PC-3 (cell line): ENCODE data around the gene DLG2. TPM values are rescaled to one million over a fixed set of nuclear protein-coding genes. Genes with fewer than 3 reads are reported as not detected.
A peak's percentile ranks its signal among the peaks of the same experiment; 100 is the strongest.
"Not testable (repeated sequence)": the region's sequence is repeated elsewhere in the genome, so short reads cannot be mapped to it uniquely, and the experiment has no call there.

ENCODE experiments used
- ATAC-seq: fragments of 200-7000 bp; cut with Tn5 transposase; 2 replicates; pipeline ENCODE4 v1.9.1; 2020; ENCODE audit warnings: mild to moderate bottlenecking, moderate library complexity
- BruUV-seq: library from RNA; stranded (reverse); fragments of 400-500 nt; replicated peaks from 2 replicates; lab custom pipeline; 2021; lab: Mats Ljungman, UMichigan
- CTCF ChIA-PET: fragments of 300-600 bp; sonication (Branson Sonifier 250); formaldehyde crosslinking; loops from one replicate; lab custom pipeline; 2022; ENCODE audit warnings: antibody characterized with exemption; lab: Charles Lee
- POLR2A ChIA-PET: fragments of 300-600 bp; sonication (Branson Sonifier 250); formaldehyde crosslinking; loops from one replicate; lab custom pipeline; 2022; ENCODE audit warnings: antibody characterized with exemption; ENCODE audit not compliant: unreplicated experiment; lab: Charles Lee
- DNase-seq: peaks from one replicate; pipeline ENCODE4 v3.0.0-alpha.2; 2015
- H2AFZ ChIP-seq: fragments of 300-600 bp; sonication (generic); 2 replicates; pipeline ENCODE4 v1.6.0; 2016; ENCODE audit warnings: antibody characterized with exemption, low read length
- H3F3A ChIP-seq: fragments of 300-600 bp; sonication (generic); one replicate; pipeline ENCODE4 v1.6.0; 2017; ENCODE audit warnings: antibody characterized with exemption, low read length, control low read depth, mild to moderate bottlenecking; ENCODE audit not compliant: unreplicated experiment
- H3K27ac ChIP-seq: fragments of 300-600 bp; sonication (generic); 2 replicates; pipeline ENCODE4 v1.5.1; 2016; ENCODE audit warnings: mild to moderate bottlenecking, low read length
- H3K27me3 ChIP-seq: fragments of 300-600 bp; sonication (generic); 2 replicates; pipeline ENCODE4 v1.6.1; 2016; ENCODE audit warnings: low read length, mixed read lengths
- H3K36me3 ChIP-seq: fragments of 300-600 bp; sonication (generic); 2 replicates; pipeline ENCODE4 v1.6.1; 2016; ENCODE audit warnings: low read depth, mixed run types, low read length, mixed read lengths
- H3K4me1 ChIP-seq: fragments of 300-600 bp; sonication (generic); 2 replicates; pipeline ENCODE4 v1.5.1; 2016; ENCODE audit warnings: low read length; ENCODE audit not compliant: insufficient read depth
- H3K4me2 ChIP-seq: fragments of 300-600 bp; sonication (generic); 2 replicates; pipeline ENCODE4 v1.6.0; 2016; ENCODE audit warnings: low read length
- H3K4me3 ChIP-seq: fragments of 300-600 bp; sonication (generic); 2 replicates; pipeline ENCODE4 v1.5.1; 2016; ENCODE audit warnings: mild to moderate bottlenecking, low read length, mixed read lengths
- H3K79me2 ChIP-seq: fragments of 300-600 bp; sonication (generic); 2 replicates; pipeline ENCODE4 v1.6.1; 2017; ENCODE audit warnings: low read length, mixed read lengths
- H3K9ac ChIP-seq: fragments of 300-600 bp; sonication (generic); 2 replicates; pipeline ENCODE4 v1.6.0; 2016; ENCODE audit warnings: mild to moderate bottlenecking, low read length
- H3K9me2 ChIP-seq: fragments of 300-600 bp; sonication (generic); replicated peaks from 2 replicates; pipeline ENCODE4 v1.6.1; 2016; ENCODE audit warnings: mixed run types, low read length, mixed read lengths
- H3K9me3 ChIP-seq: fragments of 300-600 bp; sonication (generic); 2 replicates; pipeline ENCODE4 v1.6.1; 2016; ENCODE audit warnings: low read length, mixed read lengths
- H4K20me1 ChIP-seq: fragments of 300-600 bp; sonication (generic); 2 replicates; pipeline ENCODE4 v1.6.1; 2016; ENCODE audit warnings: low read length, mixed read lengths
- CTCF ChIP-seq: fragments of 300-600 bp; sonication (generic); conservative IDR thresholded peaks from 2 replicates; pipeline ENCODE4 v1.5.1; 2017; ENCODE audit warnings: antibody characterized with exemption, low read depth, mild to moderate bottlenecking, low read length
- EZH2 ChIP-seq: fragments of 300-600 bp; sonication (generic); IDR thresholded peaks from one replicate; pipeline ENCODE4 v1.6.1; 2017; ENCODE audit warnings: antibody characterized with exemption, mild to moderate bottlenecking, low read length; ENCODE audit not compliant: unreplicated experiment
- EZH2phosphoT487 ChIP-seq: fragments of 300-600 bp; sonication (generic); IDR thresholded peaks from 2 replicates; pipeline ENCODE4 v1.6.1; 2018; ENCODE audit warnings: mild to moderate bottlenecking, antibody characterized with exemption, low read length, borderline replicate concordance
- intact Hi-C: fragments of 100-400 bp; cut with micrococcal nuclease; formaldehyde crosslinking; loops from 2 replicates; pipeline ENCODE4 v1.9.0; 2023
- total RNA-seq: library from RNA; depleted of rRNA; stranded (reverse); fragments of >200 nt; gene quantifications from 2 replicates; pipeline ENCODE4 v1.2.3, GENCODE V29; 2014

Gene DLG2
- total RNA-seq, 1 experiment from 2014 or later = 0.58 TPM

GRCh38 chr11:85406316-85406715 lies 220.8 kb downstream of the DLG2 start:
- H3K4me2 ChIP-seq = no peak overlapping the region
- intact Hi-C loops = no loop called here
- DNase-seq = no peak
- no peak overlapping the region for H3K4me3 ChIP-seq
- no peaks in the 10 kb centered on the region for H4K20me1 ChIP-seq
- ChIA-PET POLR2A (no interaction called here), CTCF (no interaction called here)
- no peak overlapping the region for H2AFZ ChIP-seq
- H3K36me3 ChIP-seq = no peaks in the 10 kb centered on the region
- H3K9me3 ChIP-seq = no peaks in the 10 kb centered on the region
- no peaks in the 10 kb centered on the region for H3K79me2 ChIP-seq
- H3K9me2 ChIP-seq = no peaks in the 10 kb centered on the region
- H3F3A ChIP-seq = no peaks in the 10 kb centered on the region
- no peaks in the 10 kb centered on the region for H3K27me3 ChIP-seq
- H3K27ac ChIP-seq = no peak overlapping the region
- ATAC-seq = no peak
- no peak overlapping the region for H3K9ac ChIP-seq
- no peaks in the 10 kb centered on the region for H3K4me1 ChIP-seq
- no TSS peak for BruUV-seq
- TF ChIP-seq CTCF = no peak
- no peak for TF ChIP-seq EZH2
- TF ChIP-seq EZH2phosphoT487 = no peak

- H4K20me1 ChIP-seq, H3K79me2 ChIP-seq, H3K9ac ChIP-seq, BruUV-seq, intact Hi-C loops, POLR2A ChIA-PET, H3K27me3 ChIP-seq, H3K9me3 ChIP-seq, H3K4me1 ChIP-seq, H3K27ac ChIP-seq, H3K9me2 ChIP-seq, H3F3A ChIP-seq, H3K4me3 ChIP-seq, H3K36me3 ChIP-seq: not testable (repeated sequence)
- H3K4me2 ChIP-seq = peak overlapping the region; percentile 17; the same call in 1 of the 2 replicates
- peak; percentile 41 for DNase-seq
- CTCF ChIA-PET = interaction anchor here (0.6 kb wide), 1 partner anchor 12 kb away, joined by 3 read pairs; no protein-coding TSS in a partner anchor
- H2AFZ ChIP-seq = peak overlapping the region; percentile 40; the same call in 1 of the 2 replicates
- peak; percentile 51 for ATAC-seq
Measured at GRCh38 chr11:85395515-85396055, 231.6 kb downstream of the DLG2 start.

GRCh38 chr11:85394283-85394682 lies 232.9 kb downstream of the DLG2 start:
- TF ChIP-seq EZH2phosphoT487 (no peak), EZH2 (no peak), CTCF (no peak)
- H2AFZ ChIP-seq = no peak overlapping the region
- H3F3A ChIP-seq = no peaks in the 10 kb centered on the region
- no peak overlapping the region for H3K27ac ChIP-seq
- H3K9ac ChIP-seq = no peak overlapping the region
- CTCF ChIA-PET = no interaction called here
- no TSS peak for BruUV-seq
- H3K27me3 ChIP-seq = no peaks in the 10 kb centered on the region
- H3K9me2 ChIP-seq = no peaks in the 10 kb centered on the region
- H3K4me2 ChIP-seq = no peak overlapping the region
- no peak for DNase-seq
- intact Hi-C loops = no loop called here
- ATAC-seq = no peak
- no peaks in the 10 kb centered on the region for H3K9me3 ChIP-seq
- H3K4me3 ChIP-seq = no peak overlapping the region
- H3K4me1 ChIP-seq = peaks cover 9% of the 10 kb centered on the region; the same call in 1 of the 2 replicates
- H4K20me1 ChIP-seq = no peaks in the 10 kb centered on the region
- no peaks in the 10 kb centered on the region for H3K79me2 ChIP-seq
- H3K36me3 ChIP-seq = no peaks in the 10 kb centered on the region
- POLR2A ChIA-PET = no interaction called here
